A673 (cell line): ENCODE results near the gene DCHS1. TPM values are rescaled to one million over a fixed set of nuclear protein-coding genes. Genes with fewer than 3 reads are reported as not detected.

Experiments
- BruUV-seq: library from RNA; stranded (reverse); fragments of 400-500 nt; replicated peaks from 2 replicates; lab custom pipeline; 2021; lab: Mats Ljungman, UMichigan
- CTCF ChIA-PET: fragments of 300-600 bp; sonication (Branson Sonifier 250); formaldehyde crosslinking; loops from one replicate; lab custom pipeline; 2022; ENCODE audit warnings: antibody characterized with exemption; lab: Charles Lee
- POLR2A ChIA-PET: fragments of 300-600 bp; sonication (Branson Sonifier 250); formaldehyde crosslinking; loops from one replicate; lab custom pipeline; 2022; ENCODE audit warnings: antibody characterized with exemption; ENCODE audit not compliant: low non-redundant PET; lab: Charles Lee
- DNase-seq: peaks from one replicate; pipeline ENCODE4 v3.0.0-alpha.2; 2015; ENCODE audit warnings: low spot score
- H3K27ac ChIP-seq: fragments of 200-600 bp; sonication (generic); 2 replicates; pipeline ENCODE4 v1.5.1; 2016; ENCODE audit warnings: mixed run types, low read depth, mild to moderate bottlenecking, mixed read lengths, antibody characterized with exemption, low read length; ENCODE audit not compliant: poor library complexity, severe bottlenecking
- H3K27me3 ChIP-seq: fragments of 200-600 bp; sonication (generic); replicated peaks from 2 replicates; pipeline ENCODE4 v1.6.1; 2017; ENCODE audit warnings: mixed run types, low read depth, mild to moderate bottlenecking, mixed read lengths, antibody characterized with exemption, low read length; ENCODE audit not compliant: insufficient read depth, poor library complexity
- H3K36me3 ChIP-seq: fragments of 200-600 bp; sonication (generic); 2 replicates; pipeline ENCODE4 v1.6.1; 2016; ENCODE audit warnings: mixed run types, mild to moderate bottlenecking, mixed read lengths, antibody characterized with exemption, low read length; ENCODE audit not compliant: insufficient read depth, poor library complexity, severe bottlenecking
- H3K4me1 ChIP-seq: fragments of 200-600 bp; sonication (generic); 2 replicates; pipeline ENCODE4 v1.6.1; 2017; ENCODE audit warnings: mixed run types, mild to moderate bottlenecking, mixed read lengths, antibody characterized with exemption, low read length; ENCODE audit not compliant: insufficient read depth, poor library complexity, severe bottlenecking
- H3K4me3 ChIP-seq: fragments of 200-600 bp; sonication (generic); 2 replicates; pipeline ENCODE4 v1.5.1; 2016; ENCODE audit warnings: low read depth, mixed run types, mild to moderate bottlenecking, mixed read lengths, low read length; ENCODE audit not compliant: poor library complexity, severe bottlenecking
- H3K9me3 ChIP-seq: fragments of 200-600 bp; sonication (generic); 2 replicates; pipeline ENCODE4 v1.6.1; 2016; ENCODE audit warnings: mixed run types, low read depth, mild to moderate bottlenecking, mixed read lengths, antibody characterized with exemption, low read length; ENCODE audit not compliant: poor library complexity, severe bottlenecking
- CTCF ChIP-seq: fragments of 300-800, 200-600 bp; sonication (generic); conservative IDR thresholded peaks from 2 replicates; pipeline ENCODE4 v1.5.1; 2017; ENCODE audit warnings: low read depth, mild to moderate bottlenecking, antibody characterized with exemption, low read length, moderate library complexity, mixed read lengths
- EZH2 ChIP-seq: fragments of 200-600 bp; sonication (generic); IDR thresholded peaks from 2 replicates; pipeline ENCODE4 v1.6.1; 2017; ENCODE audit warnings: borderline replicate concordance, low read depth, mild to moderate bottlenecking, mixed read lengths, antibody characterized with exemption, low read length; ENCODE audit not compliant: poor library complexity, severe bottlenecking
- intact Hi-C: fragments of 100-400 bp; cut with micrococcal nuclease; formaldehyde crosslinking; loops from one replicate; pipeline ENCODE4 v1.10.0; 2022; ENCODE audit not compliant: unreplicated experiment
- total RNA-seq: library from RNA; stranded (reverse); gene quantifications from 2 replicates; pipeline ENCODE4 v1.2.3, GENCODE V29; 2021

DCHS1 gene
- total RNA-seq, 1 experiment from 2014 or later: 17.6 TPM

DNA sequence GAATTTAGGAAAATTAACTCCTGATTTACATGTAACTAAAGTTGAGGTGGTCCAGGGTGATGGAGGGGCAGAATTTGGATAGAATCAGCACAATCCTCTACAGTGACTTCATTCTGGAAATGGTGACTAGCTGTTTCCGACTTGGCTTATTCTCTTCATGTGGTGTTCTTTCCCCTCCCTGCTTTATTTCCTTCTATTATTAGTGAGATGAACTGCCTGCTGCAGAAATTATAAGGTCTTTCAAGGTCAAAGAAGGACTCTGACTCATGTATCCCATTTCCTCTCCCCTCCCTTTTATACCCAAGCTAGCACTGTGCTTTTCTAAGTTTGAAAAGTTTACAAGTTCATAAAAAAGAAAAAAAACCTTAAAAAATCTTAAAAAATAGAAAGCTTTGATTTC is 39.8 kb upstream of the DCHS1 start:
- Histone ChIP-seq H3K36me3 (no peaks in the 10 kb centered on the region), H3K4me3 (no peak overlapping the region), H3K4me1 (peaks cover 5% of the 10 kb centered on the region), H3K27me3 (no peaks in the 10 kb centered on the region), H3K27ac (no peak overlapping the region), H3K9me3 (no peaks in the 10 kb centered on the region)
- POLR2A ChIA-PET: no interaction called here
- TF ChIP-seq EZH2: no peak
- TF ChIP-seq CTCF: no peak
- intact Hi-C loops: no loop called here
- CTCF ChIA-PET: interaction anchor here (1.5 kb wide), 1 partner anchor 12 kb away, joined by 4 read pairs; the partner anchor contains the start of gene MRPL17
- peak; percentile 37 for DNase-seq
- BruUV-seq: no TSS peak

GRCh38 chr11:6694229-6694535 is 38.6 kb upstream of the DCHS1 start:
- TSS peak; percentile 31 for BruUV-seq
- Histone ChIP-seq H3K36me3 (no peaks in the 10 kb centered on the region), H3K9me3 (no peaks in the 10 kb centered on the region), H3K27ac (no peak overlapping the region), H3K4me3 (no peak overlapping the region), H3K27me3 (no peaks in the 10 kb centered on the region), H3K4me1 (peaks cover 5% of the 10 kb centered on the region)
- no peak for TF ChIP-seq CTCF
- no peak for TF ChIP-seq EZH2
- ChIA-PET POLR2A (no interaction called here), CTCF (interaction anchor here (0.7 to 0.9 kb wide), 2 partner anchors 163 to 309 kb away, joined by 10 to 18 read pairs; no protein-coding TSS in a partner anchor)
- intact Hi-C loops: no loop called here
- no peak for DNase-seq

DNA sequence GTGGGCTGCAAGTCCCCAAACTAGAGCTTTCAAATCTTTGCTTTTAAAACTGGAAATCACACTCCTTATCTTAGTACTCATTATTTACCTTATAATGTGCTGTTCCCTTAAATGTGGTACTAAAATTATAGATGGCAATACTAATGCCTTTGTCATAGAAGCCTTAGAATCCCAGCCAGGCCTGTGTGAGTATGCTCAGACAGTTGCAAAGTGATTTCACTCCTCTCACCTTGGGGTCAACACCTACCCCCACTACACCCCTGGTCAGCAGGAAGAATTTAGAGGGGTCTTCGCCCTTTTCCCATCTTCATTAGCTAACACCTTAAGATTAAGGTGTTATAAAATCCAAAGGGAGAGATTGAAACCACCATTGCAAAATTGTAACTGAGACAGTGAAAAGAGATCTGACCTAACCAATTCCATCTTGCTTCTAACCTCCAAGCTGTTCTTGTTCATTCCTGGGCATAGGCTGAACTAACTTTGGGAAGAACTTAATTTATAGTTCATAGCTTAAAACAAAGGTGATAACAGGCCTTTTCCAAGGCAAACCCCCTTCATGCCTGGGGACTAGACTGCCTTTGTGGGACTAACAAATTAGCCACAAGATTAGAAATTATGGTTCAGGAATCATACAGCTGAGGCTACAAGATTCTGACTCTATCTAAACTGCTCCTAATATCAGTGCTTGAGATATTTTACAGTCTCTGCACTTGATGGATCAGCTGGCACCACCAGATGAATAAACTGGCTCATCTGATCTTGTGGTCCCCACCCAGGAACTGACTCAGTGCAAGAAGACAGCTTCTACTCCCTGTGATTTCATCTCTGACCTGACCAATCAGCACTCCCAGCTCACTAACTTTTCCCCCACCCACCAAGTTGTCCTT is 38.0 kb upstream of the DCHS1 start:
- TSS peak; percentile 69 for BruUV-seq
- Histone ChIP-seq H3K4me1 (peaks cover 5% of the 10 kb centered on the region), H3K9me3 (no peaks in the 10 kb centered on the region), H3K36me3 (no peaks in the 10 kb centered on the region), H3K27ac (peak overlapping the region; percentile 30), H3K27me3 (no peaks in the 10 kb centered on the region), H3K4me3 (no peak overlapping the region)
- CTCF ChIA-PET: interaction anchor here (0.7 to 0.9 kb wide), 2 partner anchors 163 to 308 kb away, joined by 10 to 18 read pairs; no protein-coding TSS in a partner anchor
- peak; percentile 87 for DNase-seq
- POLR2A ChIA-PET: no interaction called here
- intact Hi-C loops: no loop called here
- TF ChIP-seq EZH2 (no peak), CTCF (no peak)
